ENCODE data around the gene SCN11A.

SCN11A gene

GRCh38 chr3:39051649-39052561 lies at the start of gene SCN11A, which contains the start of gene WDR48:
SCN11A (minus strand) TSS chr3:39051944; CDS start chr3:38950362, 101,582 bp downstream.
WDR48 (plus strand) TSS chr3:39052016; CDS start chr3:39052026, 10 bp downstream.
- Histone ChIP-seq H2AFZ (ENCODE audit: low read depth, low read length) (peak within 1 kb of the TSS; percentile 47), H3K36me3 (ENCODE audit: insufficient read depth, low read length) (no peaks in the 10 kb centered on the region), H3K27me3 (ENCODE audit: insufficient read depth, low read length) (no peaks in the 10 kb centered on the region), H3K4me3 (ENCODE audit: low read length) (peak within 1 kb of the TSS; percentile 61), H3K4me1 (ENCODE audit: insufficient read depth, low read length) (peaks cover 25% of the 10 kb centered on the region), H3K9me3 (ENCODE audit: low read length) (no peaks in the 10 kb centered on the region)

GRCh38 chr3:39101022-39101689 lies 49.4 kb upstream of the SCN11A start:
- Histone ChIP-seq H3K4me1 (ENCODE audit: insufficient read depth, low read length) (peaks cover 18% of the 10 kb centered on the region), H3K36me3 (ENCODE audit: insufficient read depth, low read length) (peaks cover 49% of the 10 kb centered on the region), H3K4me3 (ENCODE audit: low read length) (no peak overlapping the region), H3K9me3 (ENCODE audit: low read length) (no peaks in the 10 kb centered on the region), H3K27me3 (ENCODE audit: insufficient read depth, low read length) (no peaks in the 10 kb centered on the region), H2AFZ (ENCODE audit: low read depth, low read length) (no peak overlapping the region)

GRCh38 chr3:39100500-39100886 lies 48.7 kb upstream of the SCN11A start:
- peaks cover 50% of the 10 kb centered on the region for H3K36me3 ChIP-seq (ENCODE audit: insufficient read depth, low read length)
- H3K27me3 ChIP-seq (ENCODE audit: insufficient read depth, low read length), result no peaks in the 10 kb centered on the region
- no peaks in the 10 kb centered on the region for H3K9me3 ChIP-seq (ENCODE audit: low read length)
- H3K4me3 ChIP-seq (ENCODE audit: low read length), result no peak overlapping the region
- H2AFZ ChIP-seq (ENCODE audit: low read depth, low read length), result no peak overlapping the region
- peaks cover 16% of the 10 kb centered on the region for H3K4me1 ChIP-seq (ENCODE audit: insufficient read depth, low read length)

GRCh38 chr3:39099738-39100499 lies 48.2 kb upstream of the SCN11A start:
- peaks cover 56% of the 10 kb centered on the region for H3K36me3 ChIP-seq (ENCODE audit: insufficient read depth, low read length)
- H3K9me3 ChIP-seq (ENCODE audit: low read length), result no peaks in the 10 kb centered on the region
- peaks cover 14% of the 10 kb centered on the region for H3K4me1 ChIP-seq (ENCODE audit: insufficient read depth, low read length)
- no peak overlapping the region for H3K4me3 ChIP-seq (ENCODE audit: low read length)
- no peaks in the 10 kb centered on the region for H3K27me3 ChIP-seq (ENCODE audit: insufficient read depth, low read length)
- no peak overlapping the region for H2AFZ ChIP-seq (ENCODE audit: low read depth, low read length)

GRCh38 chr3:39099242-39099641 lies 47.5 kb upstream of the SCN11A start:
- no peaks in the 10 kb centered on the region for H3K9me3 ChIP-seq (ENCODE audit: low read length)
- H3K36me3 ChIP-seq (ENCODE audit: insufficient read depth, low read length), result peaks cover 62% of the 10 kb centered on the region
- H3K4me1 ChIP-seq (ENCODE audit: insufficient read depth, low read length), result peaks cover 14% of the 10 kb centered on the region
- H2AFZ ChIP-seq (ENCODE audit: low read depth, low read length), result no peak overlapping the region
- H3K4me3 ChIP-seq (ENCODE audit: low read length), result no peak overlapping the region
- H3K27me3 ChIP-seq (ENCODE audit: insufficient read depth, low read length), result no peaks in the 10 kb centered on the region

GRCh38 chr3:39098473-39099000 lies 46.8 kb upstream of the SCN11A start:
- Histone ChIP-seq H2AFZ (ENCODE audit: low read depth, low read length) (no peak overlapping the region), H3K27me3 (ENCODE audit: insufficient read depth, low read length) (no peaks in the 10 kb centered on the region), H3K4me1 (ENCODE audit: insufficient read depth, low read length) (peaks cover 14% of the 10 kb centered on the region), H3K4me3 (ENCODE audit: low read length) (no peak overlapping the region), H3K9me3 (ENCODE audit: low read length) (no peaks in the 10 kb centered on the region), H3K36me3 (ENCODE audit: insufficient read depth, low read length) (peaks cover 69% of the 10 kb centered on the region)

GRCh38 chr3:39097716-39098472 lies 46.1 kb upstream of the SCN11A start:
- Histone ChIP-seq H3K4me1 (ENCODE audit: insufficient read depth, low read length) (peaks cover 14% of the 10 kb centered on the region), H3K4me3 (ENCODE audit: low read length) (no peak overlapping the region), H3K36me3 (ENCODE audit: insufficient read depth, low read length) (peaks cover 75% of the 10 kb centered on the region), H3K9me3 (ENCODE audit: low read length) (no peaks in the 10 kb centered on the region), H3K27me3 (ENCODE audit: insufficient read depth, low read length) (no peaks in the 10 kb centered on the region), H2AFZ (ENCODE audit: low read depth, low read length) (no peak overlapping the region)

GRCh38 chr3:39096775-39097174 lies 45.0 kb upstream of the SCN11A start:
- H3K36me3 ChIP-seq (ENCODE audit: insufficient read depth, low read length), result peaks cover 86% of the 10 kb centered on the region

GRCh38 chr3:39095778-39096177 lies 44.0 kb upstream of the SCN11A start:
- Histone ChIP-seq H3K9me3 (ENCODE audit: low read length) (no peaks in the 10 kb centered on the region), H3K36me3 (ENCODE audit: insufficient read depth, low read length) (peaks cover 92% of the 10 kb centered on the region), H2AFZ (ENCODE audit: low read depth, low read length) (no peak overlapping the region), H3K27me3 (ENCODE audit: insufficient read depth, low read length) (no peaks in the 10 kb centered on the region), H3K4me1 (ENCODE audit: insufficient read depth, low read length) (peaks cover 14% of the 10 kb centered on the region), H3K4me3 (ENCODE audit: low read length) (no peak overlapping the region)

More at GRCh38 chr3:39096775-39097174, 45.0 kb upstream of the SCN11A start:
- Histone ChIP-seq H3K4me3 (ENCODE audit: low read length) (no peak overlapping the region), H3K9me3 (ENCODE audit: low read length) (no peaks in the 10 kb centered on the region), H3K27me3 (ENCODE audit: insufficient read depth, low read length) (no peaks in the 10 kb centered on the region), H3K4me1 (ENCODE audit: insufficient read depth, low read length) (peaks cover 14% of the 10 kb centered on the region), H2AFZ (ENCODE audit: low read depth, low read length) (no peak overlapping the region)

- Histone ChIP-seq H3K4me3 (ENCODE audit: low read length) (no peak overlapping the region), H3K27me3 (ENCODE audit: insufficient read depth, low read length) (no peaks in the 10 kb centered on the region), H3K9me3 (ENCODE audit: low read length) (no peaks in the 10 kb centered on the region), H2AFZ (ENCODE audit: low read depth, low read length) (no peak overlapping the region), H3K4me1 (ENCODE audit: insufficient read depth, low read length) (peaks cover 14% of the 10 kb centered on the region), H3K36me3 (ENCODE audit: insufficient read depth, low read length) (peaks cover 90% of the 10 kb centered on the region)
Observed at GRCh38 chr3:39094851-39095677, 43.3 kb upstream of the SCN11A start.

- Histone ChIP-seq H3K4me3 (ENCODE audit: low read length) (no peak overlapping the region), H3K9me3 (ENCODE audit: low read length) (no peaks in the 10 kb centered on the region), H3K4me1 (ENCODE audit: insufficient read depth, low read length) (peaks cover 2% of the 10 kb centered on the region), H3K27me3 (ENCODE audit: insufficient read depth, low read length) (no peaks in the 10 kb centered on the region), H2AFZ (ENCODE audit: low read depth, low read length) (no peak overlapping the region), H3K36me3 (ENCODE audit: insufficient read depth, low read length) (peaks cover 90% of the 10 kb centered on the region)
Observed at GRCh38 chr3:39090922-39091321, 39.2 kb upstream of the SCN11A start.

Measured in neuron (in vitro differentiated cells).